Measurements from ENCODE around the gene IFFO2. TPM values are rescaled to one million over a fixed set of nuclear protein-coding genes. Genes with fewer than 3 reads are reported as not detected.

IFFO2 gene
- total RNA-seq = 10 to 100 TPM in 3 of 6 donors, 1 to 10 TPM in 3; 9.2 to 19.3 (median 11.0) TPM

- Histone ChIP-seq H3K36me3 (no peaks in the 10 kb centered on the region), H3K9me3 (no peaks in the 10 kb centered on the region), H3K27me3 (no peaks in the 10 kb centered on the region), H3K4me3 (peak within 1 kb of the TSS; percentile 69 to 95 (median 88)), H3K27ac (peak within 1 kb of the TSS; percentile 77 to 84 (median 78)), H3K4me1 (peaks cover 43 to 52% (median 47%) of the 10 kb centered on the region in 4 donors)
- ATAC-seq (ENCODE audit: low FRiP score in 2 of 2) (peak; percentile 98), DNase-seq (peak; percentile 98 to 100)
- 1% methylated on average over 33 of the region's 119 CpGs; no CpG with 5 or more reads in 1 of the 2 donors for WGBS, 2 donors
- TF ChIP-seq POLR2A (IDR thresholded peaks at IDR 0.05) = peak in 3 of 4 donors; percentile 83 to 92 (median 84)
- TF ChIP-seq POLR2AphosphoS5 (IDR thresholded peaks at IDR 0.05) = peak; percentile 68 to 95
- TF ChIP-seq EP300 (IDR thresholded peaks at IDR 0.05) = no peak
- TF ChIP-seq CTCF (IDR thresholded peaks at IDR 0.05) = no peak
Measured at GRCh38 chr1:18956193-18957135, at the start of gene IFFO2. TSS of gene IFFO2 (minus strand) at chr1:18956676. CDS start at chr1:18956332, 344 bp downstream.

- DNase-seq (no peak), ATAC-seq (ENCODE audit: low FRiP score in 2 of 2) (no peak)
- no peaks in the 10 kb centered on the region for H3K9me3 ChIP-seq
- H3K4me3 ChIP-seq = no peak overlapping the region
- no peaks in the 10 kb centered on the region for H3K36me3 ChIP-seq
- 30 to 31% methylated on average over 4 of the region's 4 CpGs for WGBS, 2 donors
- no peak for TF ChIP-seq CTCF (IDR thresholded peaks at IDR 0.05)
- TF ChIP-seq POLR2AphosphoS5 (IDR thresholded peaks at IDR 0.05) = no peak
- no peak for TF ChIP-seq POLR2A (IDR thresholded peaks at IDR 0.05)
- no peak for TF ChIP-seq EP300 (IDR thresholded peaks at IDR 0.05)
- H3K27me3 ChIP-seq = no peaks in the 10 kb centered on the region
- H3K27ac ChIP-seq = no peak overlapping the region
- peaks cover 7 to 20% (median 10%) of the 10 kb centered on the region in 4 donors for H3K4me1 ChIP-seq
Measured at GRCh38 chr1:19006000-19006399, 49.5 kb upstream of the IFFO2 start.

GRCh38 chr1:19003371-19004290 lies 47.2 kb upstream of the IFFO2 start:
- WGBS, 2 donors = 83 to 91% methylated on average over 11 of the region's 11 CpGs
- Histone ChIP-seq H3K9me3 (no peaks in the 10 kb centered on the region), H3K36me3 (no peaks in the 10 kb centered on the region), H3K27ac (no peak overlapping the region), H3K4me3 (no peak overlapping the region), H3K4me1 (peaks cover 0 to 14% (median 5%) of the 10 kb centered on the region in 4 donors), H3K27me3 (no peaks in the 10 kb centered on the region)
- TF ChIP-seq CTCF (IDR thresholded peaks at IDR 0.05) = no peak
- no peak for TF ChIP-seq POLR2A (IDR thresholded peaks at IDR 0.05)
- no peak for TF ChIP-seq POLR2AphosphoS5 (IDR thresholded peaks at IDR 0.05)
- DNase-seq = no peak
- peak in 1 of 2 donors; percentile 71 for ATAC-seq (ENCODE audit: low FRiP score in 2 of 2)

GRCh38 chr1:19000065-19000464 lies 43.6 kb upstream of the IFFO2 start:
- DNase-seq = no peak
- Histone ChIP-seq H3K4me1 (peaks cover 0 to 11% (median 5%) of the 10 kb centered on the region in 4 donors), H3K9me3 (no peaks in the 10 kb centered on the region), H3K27ac (no peak overlapping the region), H3K27me3 (no peaks in the 10 kb centered on the region), H3K4me3 (no peak overlapping the region), H3K36me3 (no peaks in the 10 kb centered on the region)
- 80 to 97% methylated on average over 2 of the region's 2 CpGs for WGBS, 2 donors
- TF ChIP-seq POLR2A (IDR thresholded peaks at IDR 0.05) (no peak), POLR2AphosphoS5 (IDR thresholded peaks at IDR 0.05) (no peak), EP300 (IDR thresholded peaks at IDR 0.05) (no peak), CTCF (IDR thresholded peaks at IDR 0.05) (no peak)
- ATAC-seq (ENCODE audit: low FRiP score in 2 of 2) = no peak

Data from upper lobe of left lung (tissue), 6 donors.